Measurements from ENCODE around the gene TLL2. TPM values are rescaled to one million over a fixed set of nuclear protein-coding genes. Genes with fewer than 3 reads are reported as not detected.

The TLL2 gene
- polyA plus RNA-seq, 3 donors = 0.09 to 0.32 TPM; not detected in 1

GRCh38 chr10:96511044-96511945, 2.4 kb downstream of the TLL2 start:
- WGBS, 3 donors = 60 to 68% (median 65%) methylated on average over 7 of the region's 7 CpGs
- H3K27ac ChIP-seq (ENCODE audit: low read depth, low read length) = no peak overlapping the region

DNA sequence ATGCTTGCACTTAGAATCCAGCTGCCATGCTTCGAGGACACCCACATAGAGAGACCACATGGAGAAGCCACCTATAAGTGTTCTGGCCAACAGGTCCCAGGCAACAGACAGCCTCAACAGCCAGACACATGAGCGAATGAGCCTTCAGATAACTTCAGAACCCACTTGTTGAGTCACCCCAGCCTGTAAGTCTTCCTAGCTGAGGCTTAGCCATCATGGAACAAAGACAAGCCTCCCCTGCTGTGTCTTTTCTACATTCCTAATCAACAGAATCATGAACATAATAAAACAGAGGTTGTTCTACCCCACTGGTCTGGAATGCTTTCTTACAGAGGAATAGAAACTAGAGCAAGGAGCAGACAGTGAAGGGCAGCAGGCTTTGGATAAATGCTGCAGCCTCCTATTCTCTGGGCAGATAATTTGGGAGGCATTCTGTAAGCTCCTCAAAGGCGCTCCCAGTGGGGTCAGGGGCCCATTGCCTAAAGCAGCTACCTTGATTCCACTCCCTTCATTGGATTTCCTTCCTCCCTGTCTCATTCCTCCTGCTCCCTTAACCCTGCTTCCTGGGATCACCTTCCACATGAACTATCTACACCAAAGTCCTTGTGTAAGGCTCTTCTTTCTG, 4.6 kb downstream of the TLL2 start:
- 82 to 90% (median 90%) methylated on average over 3 of the region's 3 CpGs for WGBS, 3 donors
- no peak overlapping the region for H3K27ac ChIP-seq (ENCODE audit: low read depth, low read length)

DNA sequence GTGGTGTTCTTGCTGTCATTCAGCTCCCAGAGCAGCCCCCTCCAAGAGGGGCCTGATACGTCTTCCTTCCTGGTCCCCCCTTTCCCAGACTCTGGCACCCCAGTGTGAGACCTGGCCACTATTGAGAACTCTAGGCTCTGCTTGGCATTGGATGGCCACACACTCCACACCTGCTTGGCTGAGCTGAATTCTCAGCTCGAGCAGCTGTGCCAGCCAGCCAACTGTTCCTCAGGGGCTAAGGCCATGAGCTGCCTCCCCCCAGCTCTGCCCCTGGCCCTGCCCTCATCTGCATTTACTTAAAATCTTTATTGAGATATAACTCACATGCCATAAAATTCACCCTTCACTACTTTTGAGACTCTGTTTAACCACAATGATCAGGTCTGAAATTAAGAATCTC, 6.7 kb downstream of the TLL2 start:
- WGBS, 3 donors = 54 to 83% (median 83%) methylated on average over 2 of the region's 2 CpGs

GRCh38 chr10:96505150-96506136, 8.3 kb downstream of the TLL2 start:
- H3K27ac ChIP-seq (ENCODE audit: low read depth, low read length) = no peak overlapping the region
- WGBS, 3 donors = 77 to 84% (median 78%) methylated on average over 12 of the region's 12 CpGs

More for the DNA sequence above, 6.7 kb downstream of the TLL2 start:
- H3K27ac ChIP-seq (ENCODE audit: low read depth, low read length) = no peak overlapping the region

- 88 to 92% (median 90%) methylated on average over 7 of the region's 7 CpGs for WGBS, 3 donors
- no peak overlapping the region for H3K27ac ChIP-seq (ENCODE audit: low read depth, low read length)
These were observed 11.0 kb downstream of the TLL2 start for GRCh38 chr10:96502561-96503282.

- H3K27ac ChIP-seq (ENCODE audit: low read depth, low read length) = no peak overlapping the region
- 74 to 82% (median 82%) methylated on average over 4 of the region's 4 CpGs for WGBS, 3 donors
These were observed 11.7 kb downstream of the TLL2 start for GRCh38 chr10:96501985-96502384.

- H3K27ac ChIP-seq (ENCODE audit: low read depth, low read length) = no peak overlapping the region
- WGBS, 3 donors = 62 to 65% (median 63%) methylated on average over 7 of the region's 7 CpGs
These were observed 13.2 kb downstream of the TLL2 start for GRCh38 chr10:96500519-96500918.

DNA sequence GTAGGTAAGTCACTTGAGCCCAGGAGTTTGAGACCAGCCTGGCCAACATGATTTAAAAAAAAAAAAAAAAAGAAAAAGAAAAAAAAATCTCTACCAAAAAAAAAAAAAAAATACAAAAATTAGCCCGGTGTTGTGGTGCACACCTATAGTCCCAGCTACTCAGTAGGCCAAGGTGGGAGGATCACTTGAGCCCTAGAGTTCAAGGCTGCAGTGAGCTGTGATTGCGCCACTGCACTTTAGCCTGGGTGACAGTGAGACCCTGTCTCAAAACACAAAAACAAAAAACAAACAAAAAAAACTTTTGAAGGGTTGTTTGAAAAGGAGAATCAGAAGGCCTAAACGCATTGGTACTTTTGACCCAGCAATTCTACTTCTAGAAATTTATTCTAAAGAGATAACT, 13.7 kb downstream of the TLL2 start:
- WGBS, 3 donors = 92 to 97% (median 94%) methylated on average over 3 of the region's 3 CpGs
- no peak overlapping the region for H3K27ac ChIP-seq (ENCODE audit: low read depth, low read length)

DNA sequence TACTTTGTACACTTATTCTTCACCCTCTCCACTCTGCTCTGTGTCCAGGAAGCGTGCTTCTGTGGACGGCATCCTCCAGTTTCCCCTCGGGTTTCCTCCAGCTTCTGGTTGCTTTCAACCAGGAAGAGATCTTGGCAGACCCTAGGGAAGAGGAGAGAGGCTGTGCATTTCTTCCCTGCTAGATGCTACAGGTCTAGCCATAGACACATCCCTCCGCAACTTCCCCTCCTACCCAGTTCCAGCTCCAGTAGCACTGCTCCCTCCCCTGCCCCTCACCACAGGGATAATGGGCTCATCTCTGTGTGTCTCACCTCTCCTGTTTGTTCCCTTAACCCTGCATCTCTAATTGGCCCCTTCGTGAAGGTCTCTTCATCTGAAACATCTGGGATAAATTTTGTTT, 16.3 kb downstream of the TLL2 start:
- WGBS, 3 donors = 51 to 77% (median 52%) methylated on average over 5 of the region's 5 CpGs

DNA sequence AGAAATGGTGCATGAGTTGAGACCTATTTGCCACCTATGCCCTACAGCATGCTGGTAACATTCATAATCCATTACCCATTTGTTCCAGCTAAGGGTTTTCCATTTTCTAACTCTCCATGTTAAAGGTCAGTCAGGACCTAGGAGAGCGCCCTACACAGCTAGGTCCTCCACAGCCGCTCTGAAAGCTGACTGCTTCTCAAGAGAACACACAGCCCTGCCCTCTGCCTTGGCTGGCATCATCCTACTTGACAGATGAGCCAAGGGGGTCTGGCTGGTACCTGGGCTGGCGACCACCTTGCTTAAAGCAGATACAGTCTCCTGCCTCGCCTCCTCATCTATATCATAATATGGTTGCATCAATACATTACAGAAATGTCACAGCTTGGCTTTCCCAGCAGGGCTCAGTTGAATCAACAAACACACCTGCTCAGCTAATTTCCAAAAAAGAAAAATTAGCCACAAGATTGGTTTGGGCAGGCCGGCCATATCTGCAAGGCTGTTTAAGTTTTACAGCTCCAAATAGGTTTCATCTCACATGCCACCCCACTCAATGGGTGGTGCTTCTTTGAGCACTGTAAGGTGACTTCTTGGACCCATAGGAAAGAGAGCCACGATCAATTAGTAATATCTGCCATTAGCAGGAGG, 17.3 kb downstream of the TLL2 start:
- H3K27ac ChIP-seq (ENCODE audit: low read depth, low read length) = no peak overlapping the region
- 64 to 72% (median 67%) methylated on average over 6 of the region's 6 CpGs for WGBS, 3 donors

More for the DNA sequence above, 16.3 kb downstream of the TLL2 start:
- no peak overlapping the region for H3K27ac ChIP-seq (ENCODE audit: low read depth, low read length)

GRCh38 chr10:96495544-96495943, 18.2 kb downstream of the TLL2 start:
- no peak overlapping the region for H3K27ac ChIP-seq (ENCODE audit: low read depth, low read length)
- 92 to 94% (median 93%) methylated on average over 6 of the region's 6 CpGs for WGBS, 3 donors

DNA sequence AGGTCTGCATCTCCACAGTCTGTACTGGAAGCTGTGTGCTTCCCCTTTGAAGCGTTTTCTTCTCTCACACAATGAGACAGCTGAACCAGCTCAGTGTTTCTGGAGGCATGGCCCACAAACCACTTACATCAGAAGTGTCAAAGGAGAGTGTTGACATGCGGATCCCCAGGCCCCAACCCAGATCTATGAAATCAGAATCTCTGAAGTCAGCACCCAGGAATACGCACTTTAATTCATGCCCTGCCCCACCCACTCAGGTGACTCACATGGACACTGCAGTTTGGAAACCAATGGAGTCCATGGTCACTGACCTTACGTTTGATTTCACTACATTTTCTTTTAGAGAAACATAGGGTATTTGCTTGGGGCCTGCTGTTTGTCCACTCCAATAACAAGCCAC, 19.0 kb downstream of the TLL2 start:
- H3K27ac ChIP-seq (ENCODE audit: low read depth, low read length) = no peak overlapping the region
- WGBS, 3 donors = 82 to 87% (median 86%) methylated on average over 4 of the region's 4 CpGs

DNA sequence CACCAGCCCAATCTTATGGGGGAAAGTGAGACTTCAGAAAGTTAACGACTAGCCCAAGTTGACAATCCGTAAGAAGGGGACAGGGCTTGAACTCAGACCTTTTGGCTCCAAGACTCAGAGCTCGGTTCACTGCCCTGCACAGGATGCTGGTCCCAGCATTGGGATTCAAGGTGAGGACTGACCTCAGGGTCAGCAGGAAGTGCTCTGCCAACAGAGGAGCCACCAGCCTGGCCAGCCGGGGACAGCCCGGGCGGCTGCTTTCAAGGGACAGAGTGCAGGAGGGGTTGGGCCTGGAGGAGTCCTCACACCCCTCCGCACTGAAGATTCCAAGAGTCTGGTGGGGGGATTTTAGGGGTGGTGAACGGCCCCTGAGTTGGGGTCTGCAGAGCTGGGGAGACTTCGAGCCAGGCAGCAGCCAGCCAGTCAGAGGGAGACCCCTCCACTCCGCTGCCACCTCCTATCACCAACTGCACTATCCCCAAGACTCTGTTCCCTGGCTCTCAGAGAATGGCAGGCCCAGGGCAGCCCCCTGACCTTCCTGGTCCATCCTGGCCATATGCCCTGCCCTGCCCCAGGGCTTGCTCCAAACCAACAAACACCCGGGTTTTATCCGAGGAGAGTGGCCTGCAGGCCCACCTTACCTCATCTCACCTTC, 19.7 kb downstream of the TLL2 start:
- no peak overlapping the region for H3K27ac ChIP-seq (ENCODE audit: low read depth, low read length)
- WGBS, 3 donors = 88% methylated on average over 12 of the region's 12 CpGs

DNA sequence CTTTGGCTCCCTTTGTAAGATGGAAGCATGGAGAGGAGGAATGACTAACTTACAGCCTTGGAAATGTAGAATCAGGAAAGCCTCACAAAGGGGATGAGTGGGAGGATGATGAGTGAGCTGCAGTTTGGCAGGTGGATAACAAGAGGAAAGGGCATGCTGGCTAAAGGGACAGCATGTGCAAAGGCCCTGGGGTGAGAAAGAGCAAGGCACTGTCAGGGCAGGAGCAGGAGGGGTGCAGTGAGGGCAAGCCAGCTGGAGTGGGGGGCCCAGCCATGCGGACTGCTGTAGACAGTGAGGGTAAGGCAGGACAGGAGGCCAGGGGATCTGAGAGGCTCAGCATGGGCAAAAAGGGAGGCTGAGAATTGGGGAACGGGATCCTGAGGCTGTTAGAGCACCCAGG, 20.5 kb downstream of the TLL2 start:
- WGBS, 3 donors = 92 to 100% (median 92%) methylated on average over 2 of the region's 2 CpGs
- no peak overlapping the region for H3K27ac ChIP-seq (ENCODE audit: low read depth, low read length)

- no peak overlapping the region for H3K27ac ChIP-seq (ENCODE audit: low read depth, low read length)
- 72 to 76% (median 74%) methylated on average over 3 of the region's 3 CpGs for WGBS, 3 donors
These were observed 22.4 kb downstream of the TLL2 start for GRCh38 chr10:96491303-96491702.

DNA sequence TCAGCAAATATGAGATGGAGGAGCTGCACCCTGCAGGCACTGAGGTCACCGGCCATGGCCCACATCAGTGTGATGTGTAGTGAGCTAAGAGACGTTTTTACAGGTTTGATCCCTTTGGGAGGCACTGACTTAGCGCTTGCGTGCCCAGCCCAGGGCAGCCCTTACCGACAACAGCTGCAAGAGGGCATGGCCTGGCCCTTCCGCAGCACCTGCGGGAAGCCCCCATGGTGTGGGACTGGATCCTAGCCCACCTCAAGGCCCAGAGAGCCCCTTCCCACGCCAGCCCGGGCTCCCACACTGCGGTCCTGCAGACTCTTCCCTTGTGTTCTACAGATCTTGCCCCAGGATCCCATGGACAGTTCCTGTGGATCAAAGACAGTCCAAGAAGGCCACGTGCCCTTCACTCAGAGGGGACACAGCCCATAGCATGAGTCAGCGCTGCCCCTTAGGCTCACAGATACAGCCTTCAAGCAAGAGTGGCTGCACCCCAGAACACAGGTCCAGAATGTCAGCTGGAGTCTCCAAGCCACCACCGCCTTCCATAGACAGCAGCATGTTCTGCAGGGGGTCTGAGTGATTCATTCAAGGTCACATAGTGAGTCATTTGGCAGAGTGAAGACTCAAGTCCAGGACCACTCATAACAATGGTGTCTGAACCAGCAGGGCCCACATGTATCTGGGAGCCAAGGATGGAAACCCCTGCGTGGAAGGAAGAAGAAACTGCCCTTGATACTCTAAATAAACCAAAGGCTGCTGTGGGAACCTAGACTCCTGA, 25.4 kb downstream of the TLL2 start:
- WGBS, 3 donors = 81 to 89% (median 88%) methylated on average over 14 of the region's 14 CpGs

More for the DNA sequence above, 25.4 kb downstream of the TLL2 start:
- H3K27ac ChIP-seq (ENCODE audit: low read depth, low read length) = no peak overlapping the region
